Measurements from ENCODE around the gene B3GNT5. TPM values are rescaled to one million over a fixed set of nuclear protein-coding genes. Genes with fewer than 3 reads are reported as not detected.

The B3GNT5 gene
- total and polyA plus RNA-seq, 12 donors: 0.18 to 3.6 (median 2.6) TPM

DNA sequence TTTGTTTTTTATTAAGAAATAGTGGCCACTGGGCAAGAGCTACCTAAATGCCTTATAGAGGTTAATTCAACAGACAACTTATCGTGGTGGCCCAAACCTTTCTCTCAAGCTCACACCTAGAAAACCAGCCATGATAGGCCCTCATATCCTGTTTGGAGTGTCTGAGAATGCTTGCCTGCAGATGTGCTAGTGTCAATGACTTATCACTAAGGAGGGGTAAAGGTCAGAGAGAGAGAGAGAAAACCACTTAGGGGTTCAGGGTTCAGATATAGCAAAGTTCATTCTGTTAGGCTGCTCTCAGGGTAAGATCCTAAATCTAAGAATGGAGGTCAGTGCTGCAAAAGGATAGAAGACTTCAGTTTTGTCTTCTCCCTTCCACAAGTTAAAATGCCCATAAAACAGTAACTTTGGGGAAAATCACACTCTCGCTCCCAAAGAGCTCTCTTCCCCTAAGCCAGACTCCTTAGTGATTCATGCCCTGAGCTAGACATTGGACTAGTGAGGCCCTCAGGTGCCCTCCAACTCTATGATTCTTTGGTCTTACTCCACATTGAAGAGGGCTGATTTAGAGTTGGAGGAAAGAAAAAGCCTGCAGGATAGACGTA lies 30.3 kb upstream of the B3GNT5 start:
- Histone ChIP-seq H3K4me1 (replicated peaks in 1 of 2) (no peaks in the 10 kb centered on the region), H3K4me3 (no peak overlapping the region), H3K9me3 (replicated peaks in 1 of 3) (no peaks in the 10 kb centered on the region), H3K36me3 (replicated peaks in 1 of 2) (no peaks in the 10 kb centered on the region), H3K27me3 (no peaks in the 10 kb centered on the region), H3K27ac (no peak overlapping the region)
- intact Hi-C loops (cut with DNase I): no loop called here
- no peak for DNase-seq
- WGBS, 4 donors: 92 to 98% (median 97%) methylated on average over 3 of the region's 3 CpGs
- TF ChIP-seq, protein P1, sequence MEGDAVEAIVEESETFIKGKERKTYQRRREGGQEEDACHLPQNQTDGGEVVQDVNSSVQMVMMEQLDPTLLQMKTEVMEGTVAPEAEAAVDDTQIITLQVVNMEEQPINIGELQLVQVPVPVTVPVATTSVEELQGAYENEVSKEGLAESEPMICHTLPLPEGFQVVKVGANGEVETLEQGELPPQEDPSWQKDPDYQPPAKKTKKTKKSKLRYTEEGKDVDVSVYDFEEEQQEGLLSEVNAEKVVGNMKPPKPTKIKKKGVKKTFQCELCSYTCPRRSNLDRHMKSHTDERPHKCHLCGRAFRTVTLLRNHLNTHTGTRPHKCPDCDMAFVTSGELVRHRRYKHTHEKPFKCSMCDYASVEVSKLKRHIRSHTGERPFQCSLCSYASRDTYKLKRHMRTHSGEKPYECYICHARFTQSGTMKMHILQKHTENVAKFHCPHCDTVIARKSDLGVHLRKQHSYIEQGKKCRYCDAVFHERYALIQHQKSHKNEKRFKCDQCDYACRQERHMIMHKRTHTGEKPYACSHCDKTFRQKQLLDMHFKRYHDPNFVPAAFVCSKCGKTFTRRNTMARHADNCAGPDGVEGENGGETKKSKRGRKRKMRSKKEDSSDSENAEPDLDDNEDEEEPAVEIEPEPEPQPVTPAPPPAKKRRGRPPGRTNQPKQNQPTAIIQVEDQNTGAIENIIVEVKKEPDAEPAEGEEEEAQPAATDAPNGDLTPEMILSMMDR (IDR thresholded peaks at IDR 0.05): no peak
- no peak for TF ChIP-seq POLR2A (IDR thresholded peaks at IDR 0.05)

DNA sequence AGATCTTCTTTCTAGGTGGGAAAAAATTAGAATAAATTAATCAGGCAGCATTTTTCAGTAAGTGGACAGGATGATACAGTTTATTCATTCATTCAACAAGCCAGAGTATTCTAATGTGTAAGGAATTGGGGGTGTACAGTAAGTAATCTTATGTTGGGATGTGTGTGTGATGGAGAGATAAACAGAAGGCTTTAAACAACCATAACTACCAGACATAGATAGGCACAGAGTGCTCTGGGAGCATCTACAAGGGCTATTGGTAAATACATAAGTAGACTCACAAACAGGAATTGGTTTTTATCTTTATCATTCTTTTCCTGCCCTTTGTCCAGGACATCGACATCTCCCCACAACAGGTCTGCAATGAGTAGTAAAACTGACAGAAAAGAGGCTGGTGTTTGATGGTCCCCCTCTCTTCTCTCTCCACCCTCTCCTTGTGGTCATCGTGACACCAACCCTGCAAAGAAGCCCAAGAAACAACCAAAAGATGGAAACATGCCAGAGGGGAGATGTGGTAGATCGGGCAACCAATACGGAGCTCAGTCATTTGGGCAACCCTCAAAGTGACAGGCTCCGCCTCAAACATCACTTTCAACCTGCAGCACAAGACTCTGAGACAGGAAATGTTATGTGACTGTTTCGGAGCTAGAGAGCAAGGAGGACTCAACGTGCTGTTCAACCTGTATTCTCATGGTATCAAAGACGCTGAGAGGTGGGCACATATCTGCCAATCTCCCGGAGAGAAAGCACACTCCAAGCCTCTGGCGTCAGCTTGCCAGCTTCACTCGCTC lies 28.7 kb upstream of the B3GNT5 start:
- no peak for DNase-seq
- H3K36me3 ChIP-seq (replicated peaks in 1 of 2): no peaks in the 10 kb centered on the region
- H3K9me3 ChIP-seq (replicated peaks in 1 of 3): no peaks in the 10 kb centered on the region
- H3K4me3 ChIP-seq: no peak overlapping the region
- no peak overlapping the region for H3K27ac ChIP-seq
- WGBS, 4 donors: 73 to 87% (median 77%) methylated on average over 5 to 11 of the region's 11 CpGs
- no peaks in the 10 kb centered on the region for H3K27me3 ChIP-seq
- intact Hi-C loops (cut with DNase I): no loop called here
- no peaks in the 10 kb centered on the region for H3K4me1 ChIP-seq (replicated peaks in 1 of 2)
- no peak for TF ChIP-seq POLR2A (IDR thresholded peaks at IDR 0.05)
- TF ChIP-seq, protein P1 (IDR thresholded peaks at IDR 0.05): no peak

DNA sequence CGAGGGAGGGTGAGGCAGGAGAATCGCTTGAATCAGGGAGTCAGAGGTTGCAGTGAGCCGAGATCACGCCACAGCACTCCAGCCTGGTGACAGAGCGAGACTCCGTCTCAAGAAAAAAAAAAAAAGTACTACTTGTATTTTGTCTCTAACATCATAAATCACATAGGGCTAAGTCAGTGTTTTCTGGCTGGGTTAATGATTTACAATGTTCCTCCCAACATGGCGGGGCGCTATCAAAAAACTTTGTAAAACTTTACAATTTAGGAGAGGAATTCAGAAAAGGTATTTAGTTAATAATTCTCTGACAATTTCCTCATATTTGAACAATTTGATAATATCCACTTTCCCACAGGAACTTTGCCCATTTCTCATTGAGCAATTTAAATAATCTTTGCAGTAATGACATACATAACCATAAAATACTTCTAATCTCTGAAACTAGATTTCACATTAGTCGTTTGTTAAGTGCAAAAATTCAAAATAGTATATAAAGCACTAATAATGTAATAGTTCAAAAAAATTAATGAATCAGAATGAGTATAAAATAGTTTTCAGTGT lies 26.6 kb upstream of the B3GNT5 start:
- 89 to 93% (median 91%) methylated on average over 9 of the region's 9 CpGs for WGBS, 4 donors
- Histone ChIP-seq H3K36me3 (replicated peaks in 1 of 2) (no peaks in the 10 kb centered on the region), H3K4me3 (no peak overlapping the region), H3K4me1 (replicated peaks in 1 of 2) (no peaks in the 10 kb centered on the region), H3K27me3 (no peaks in the 10 kb centered on the region), H3K9me3 (replicated peaks in 1 of 3) (no peaks in the 10 kb centered on the region), H3K27ac (no peak overlapping the region)
- TF ChIP-seq, protein P1 (IDR thresholded peaks at IDR 0.05): no peak
- TF ChIP-seq POLR2A (IDR thresholded peaks at IDR 0.05): no peak
- intact Hi-C loops (cut with DNase I): no loop called here
- no peak for DNase-seq

DNA sequence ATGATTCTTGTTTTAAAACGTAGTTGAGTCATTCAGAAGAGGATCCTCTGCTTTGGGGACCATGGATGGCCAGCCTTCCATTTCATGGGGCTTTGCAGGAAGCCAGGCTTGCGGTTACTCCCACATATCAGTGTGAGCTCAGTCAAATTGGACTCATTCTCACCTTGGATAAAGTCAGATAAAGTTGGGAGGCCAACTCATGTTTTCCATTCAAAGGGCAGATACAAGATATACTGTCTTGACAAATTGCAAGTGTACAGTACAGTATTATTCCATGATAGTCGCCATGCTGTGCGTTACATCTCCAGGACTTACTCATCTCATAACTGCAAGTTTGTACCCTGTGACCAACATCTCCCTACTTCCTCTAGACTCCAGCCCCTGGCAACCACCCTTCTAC lies 25.5 kb upstream of the B3GNT5 start:
- H3K9me3 ChIP-seq (replicated peaks in 1 of 3): no peaks in the 10 kb centered on the region
- 85 to 95% (median 91%) methylated on average over 4 of the region's 4 CpGs for WGBS, 4 donors
- H3K4me1 ChIP-seq (replicated peaks in 1 of 2): no peaks in the 10 kb centered on the region
- DNase-seq: no peak
- intact Hi-C loops (cut with DNase I): no loop called here
- no peak overlapping the region for H3K27ac ChIP-seq
- no peak overlapping the region for H3K4me3 ChIP-seq
- H3K27me3 ChIP-seq: no peaks in the 10 kb centered on the region
- TF ChIP-seq, protein P1 (IDR thresholded peaks at IDR 0.05): no peak
- TF ChIP-seq POLR2A (IDR thresholded peaks at IDR 0.05): no peak
- no peaks in the 10 kb centered on the region for H3K36me3 ChIP-seq (replicated peaks in 1 of 2)

Measured in adrenal gland (tissue), 12 donors.